KOPT-K1 (cell line): ENCODE data around the gene HID1.

Experiments
- H3K27ac ChIP-seq: fragments of 200-600 bp; sonication (generic); 2 replicates; pipeline ENCODE4 v1.5.1; 2016; ENCODE audit warnings: antibody characterized with exemption, mild to moderate bottlenecking, low read depth, low read length; ENCODE audit not compliant: poor library complexity, severe bottlenecking
- H3K36me3 ChIP-seq: fragments of 200-600 bp; sonication (generic); 2 replicates; pipeline ENCODE4 v1.5.1; 2017; ENCODE audit warnings: antibody characterized with exemption, mild to moderate bottlenecking, low read length, moderate library complexity; ENCODE audit not compliant: insufficient read depth
- H3K9me3 ChIP-seq: fragments of 200-600 bp; sonication (generic); 2 replicates; pipeline ENCODE4 v1.5.1; 2017; ENCODE audit warnings: antibody characterized with exemption, low read length, mild to moderate bottlenecking; ENCODE audit not compliant: insufficient read depth, poor library complexity, severe bottlenecking

HID1 gene

DNA sequence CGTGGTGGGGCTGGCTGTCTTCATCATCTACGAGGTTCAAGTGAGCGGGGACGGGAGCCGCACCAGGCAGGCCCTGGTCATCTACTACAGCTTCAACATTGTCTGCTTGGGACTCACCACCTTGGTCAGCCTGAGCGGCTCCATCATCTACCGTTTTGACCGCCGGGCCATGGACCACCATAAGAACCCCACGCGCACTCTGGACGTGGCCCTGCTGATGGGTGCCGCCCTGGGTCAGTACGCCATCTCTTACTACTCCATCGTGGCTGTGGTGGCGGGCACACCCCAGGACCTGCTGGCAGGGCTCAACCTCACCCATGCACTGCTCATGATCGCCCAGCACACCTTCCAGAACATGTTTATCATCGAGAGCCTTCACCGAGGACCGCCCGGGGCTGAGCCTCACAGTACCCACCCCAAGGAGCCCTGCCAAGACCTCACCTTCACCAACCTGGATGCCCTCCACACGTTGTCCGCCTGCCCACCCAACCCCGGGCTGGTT lies 42.0 kb downstream of the HID1 start:
- Histone ChIP-seq H3K36me3 (no peaks in the 10 kb centered on the region), H3K27ac (no peak overlapping the region), H3K9me3 (no peaks in the 10 kb centered on the region)

DNA sequence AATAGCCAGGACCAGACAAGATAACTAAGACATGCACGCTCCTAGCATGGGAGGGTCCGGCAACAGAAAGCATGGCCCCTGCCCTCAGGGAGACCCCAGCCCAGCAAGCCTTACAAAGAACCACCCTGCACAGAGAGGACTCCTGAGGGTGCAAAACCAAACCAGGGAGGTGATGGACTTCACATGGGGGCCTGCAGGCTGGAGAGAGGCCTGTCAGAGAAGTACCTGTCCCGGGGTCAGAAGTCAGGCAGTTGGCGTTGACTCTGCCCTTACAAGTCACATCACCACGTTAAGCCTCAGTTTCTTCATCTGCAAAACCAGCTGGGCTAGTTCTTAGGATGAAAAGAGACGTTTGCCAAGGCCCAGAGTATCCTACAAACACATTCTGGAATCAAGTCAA lies 43.8 kb downstream of the HID1 start:
- Histone ChIP-seq H3K9me3 (no peaks in the 10 kb centered on the region), H3K27ac (no peak overlapping the region), H3K36me3 (no peaks in the 10 kb centered on the region)

DNA sequence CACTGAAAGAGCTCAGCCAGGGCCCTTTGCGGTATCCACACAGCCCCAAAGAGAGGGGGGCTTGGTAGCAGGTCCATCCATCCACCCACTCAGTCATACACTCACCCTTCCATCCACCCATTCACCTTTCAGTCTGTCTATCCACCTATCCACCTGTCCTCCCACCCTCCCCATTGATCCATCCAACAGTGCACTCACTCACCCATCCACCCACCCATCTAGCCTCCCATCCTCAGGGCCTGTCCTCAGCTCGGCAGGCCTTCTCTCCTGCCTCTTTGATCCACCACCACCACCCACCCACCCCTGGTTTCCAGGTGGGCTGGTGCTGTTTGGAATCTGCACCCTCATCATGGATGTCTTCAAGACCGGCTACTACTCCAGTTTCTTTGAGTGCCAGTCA lies 47.3 kb downstream of the HID1 start:
- no peaks in the 10 kb centered on the region for H3K9me3 ChIP-seq
- no peaks in the 10 kb centered on the region for H3K36me3 ChIP-seq
- no peak overlapping the region for H3K27ac ChIP-seq

DNA sequence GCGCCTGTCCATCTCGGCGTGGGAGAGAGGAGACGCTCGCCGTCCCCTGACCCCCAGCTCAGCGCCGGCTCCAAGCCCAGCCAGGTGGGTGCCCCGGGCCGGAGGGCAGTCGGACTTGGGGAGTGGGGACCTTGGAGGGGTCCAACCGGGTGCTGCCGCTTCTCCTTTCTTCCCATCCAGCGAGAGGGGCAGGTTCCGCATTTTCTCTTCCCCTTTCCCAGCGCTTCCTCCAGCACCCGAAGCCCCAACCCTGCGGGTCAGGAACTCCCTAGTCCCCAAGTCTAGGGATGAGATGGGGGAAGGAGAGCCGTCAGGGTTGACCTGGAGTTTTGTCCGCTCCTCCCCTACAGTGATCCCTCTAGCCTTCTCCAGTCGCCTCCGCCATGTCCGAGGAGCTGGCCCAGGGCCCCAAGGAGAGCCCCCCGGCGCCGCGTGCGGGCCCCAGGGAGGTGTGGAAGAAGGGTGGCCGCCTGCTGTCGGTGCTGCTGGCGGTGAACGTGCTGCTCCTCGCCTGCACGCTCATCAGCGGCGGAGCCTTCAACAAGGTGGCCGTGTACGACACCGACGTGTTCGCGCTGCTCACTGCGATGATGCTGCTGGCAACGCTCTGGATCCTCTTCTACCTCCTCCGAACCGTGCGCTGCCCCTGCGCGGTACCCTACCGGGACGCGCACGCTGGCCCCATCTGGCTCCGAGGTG lies 48.2 kb downstream of the HID1 start, which contains the start of gene OTOP2:
Gene OTOP2 (plus strand): TSS at position 24 of the 699 bp plus-strand sequence. CDS start 360 bp downstream, at position 384.
- Histone ChIP-seq H3K36me3 (no peaks in the 10 kb centered on the region), H3K9me3 (no peaks in the 10 kb centered on the region), H3K27ac (no peak within 1 kb of the TSS)

DNA sequence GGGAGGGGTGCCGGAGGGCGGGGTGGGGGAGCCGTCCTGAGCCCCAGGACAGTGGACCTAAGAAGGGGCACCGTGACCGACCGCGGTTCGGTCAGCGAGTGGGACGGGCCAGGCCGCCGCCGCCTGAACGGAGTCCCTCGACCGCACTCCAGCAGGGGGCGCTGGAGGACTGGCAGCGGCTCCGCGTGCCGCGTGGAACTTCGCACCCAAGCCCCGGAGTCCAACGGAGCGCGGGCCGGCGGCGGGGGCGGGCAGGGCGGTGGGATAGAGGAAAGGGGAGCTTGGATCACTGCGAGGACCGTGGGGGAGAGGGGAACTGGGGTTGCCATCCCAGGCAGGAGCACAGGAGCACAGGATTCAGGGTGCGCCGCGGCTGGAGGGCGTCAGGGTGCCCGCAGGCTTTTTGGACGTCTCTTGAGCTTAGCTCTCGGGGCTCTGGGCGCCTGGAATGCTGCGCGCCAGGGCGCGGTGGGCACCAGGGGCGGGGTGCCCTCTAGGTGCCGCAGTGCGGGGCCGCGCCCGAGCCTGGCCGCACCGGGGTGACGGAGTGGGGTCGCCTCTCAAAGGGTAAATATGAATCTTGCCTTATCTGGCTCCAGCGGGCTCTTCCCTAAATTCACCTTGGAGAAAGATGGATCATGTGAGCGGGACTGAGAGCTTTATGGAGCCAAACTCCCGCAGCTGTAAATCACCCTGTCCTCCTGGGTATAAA lies 48.9 kb downstream of the HID1 start:
- Histone ChIP-seq H3K27ac (no peak overlapping the region), H3K36me3 (no peaks in the 10 kb centered on the region), H3K9me3 (no peaks in the 10 kb centered on the region)

DNA sequence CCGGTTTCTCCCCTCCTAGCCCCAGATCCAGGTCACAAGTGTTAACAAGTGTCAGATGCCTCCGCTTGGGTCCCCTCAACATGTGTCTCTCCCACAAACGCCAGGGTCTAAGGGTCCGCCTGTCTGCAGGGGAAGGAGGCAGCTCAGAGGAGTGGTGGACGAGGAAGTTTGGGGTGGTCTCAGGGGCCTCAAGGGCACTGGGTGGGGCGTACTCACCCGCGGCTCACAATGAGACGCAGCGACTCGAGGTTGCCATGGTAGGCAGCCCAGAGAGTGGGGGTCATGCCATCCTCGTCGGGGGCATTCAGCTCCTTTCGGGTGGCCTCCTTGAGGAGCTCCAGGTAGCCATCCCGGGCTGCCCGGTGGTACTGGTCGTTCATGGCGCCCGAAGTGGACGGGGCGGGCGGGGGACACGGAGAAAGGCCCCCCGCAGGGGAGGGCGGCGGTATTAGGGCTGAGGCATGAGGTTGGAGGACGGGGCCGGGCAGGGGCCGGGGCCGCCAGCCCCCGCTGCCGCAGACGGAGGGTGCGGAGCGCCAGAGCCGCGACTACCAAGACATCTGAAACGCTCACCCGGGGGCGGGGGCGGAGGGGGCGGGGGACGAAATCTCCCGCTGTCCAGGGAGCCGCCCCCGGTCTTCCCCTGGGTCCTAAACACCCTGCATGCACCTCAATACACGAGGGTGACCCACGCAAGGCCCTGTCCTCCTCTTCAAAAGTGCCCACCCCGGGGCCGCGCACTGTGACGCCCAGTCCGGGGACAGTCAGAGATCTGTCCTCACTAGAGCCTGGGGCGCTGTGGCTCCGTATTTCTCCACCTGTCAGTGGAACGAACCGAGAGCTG lies 49.6 kb downstream of the HID1 start, which contains the start of gene USH1G:
Gene USH1G (minus strand): TSS at position 562 of the 844 bp plus-strand sequence. CDS start 182 bp downstream, at position 380.
- Histone ChIP-seq H3K9me3 (no peaks in the 10 kb centered on the region), H3K36me3 (no peaks in the 10 kb centered on the region), H3K27ac (no peak within 1 kb of the TSS)

DNA sequence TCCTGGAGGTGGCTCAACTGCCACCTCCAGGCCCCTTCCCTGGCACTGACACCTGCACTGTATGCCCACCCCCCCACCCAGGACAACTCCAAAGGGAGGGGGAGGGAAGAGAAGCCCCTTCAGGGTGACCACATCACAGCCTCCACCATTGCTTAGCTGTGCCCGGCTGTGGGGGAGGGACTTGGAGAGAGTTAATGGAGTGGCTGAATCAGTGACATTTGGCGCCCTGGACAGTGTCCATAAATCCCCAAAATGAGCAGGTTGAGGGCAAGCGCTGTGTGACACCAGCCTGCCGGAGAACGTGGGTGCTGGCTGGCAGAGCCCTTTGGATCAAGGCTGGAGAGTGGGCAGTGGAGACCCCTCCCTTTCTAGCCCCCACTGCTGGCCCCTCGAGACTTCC lies 50.4 kb downstream of the HID1 start:
- H3K9me3 ChIP-seq = no peaks in the 10 kb centered on the region
- H3K27ac ChIP-seq = no peak overlapping the region
- H3K36me3 ChIP-seq = no peaks in the 10 kb centered on the region

DNA sequence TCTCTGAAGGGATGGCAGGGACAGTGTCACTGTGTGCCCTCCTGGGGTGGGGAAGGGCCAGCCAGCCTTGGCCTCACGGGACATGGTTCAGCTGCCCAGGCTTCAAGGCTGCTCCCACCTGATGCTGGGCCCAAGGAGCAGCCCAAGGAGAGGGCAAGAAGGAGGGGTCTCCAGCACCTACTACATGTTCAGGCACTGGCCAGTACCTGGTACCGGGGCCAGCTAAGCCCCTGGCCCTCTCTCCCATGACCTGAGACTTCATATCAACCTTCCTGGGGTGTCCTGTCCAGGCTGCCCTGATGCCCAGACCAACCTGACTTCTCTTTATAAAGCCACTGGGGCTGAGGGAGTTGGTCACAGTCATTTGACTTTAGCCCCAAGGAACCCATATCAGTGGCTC lies 50.8 kb downstream of the HID1 start:
- H3K27ac ChIP-seq = no peak overlapping the region
- H3K9me3 ChIP-seq = no peaks in the 10 kb centered on the region

DNA sequence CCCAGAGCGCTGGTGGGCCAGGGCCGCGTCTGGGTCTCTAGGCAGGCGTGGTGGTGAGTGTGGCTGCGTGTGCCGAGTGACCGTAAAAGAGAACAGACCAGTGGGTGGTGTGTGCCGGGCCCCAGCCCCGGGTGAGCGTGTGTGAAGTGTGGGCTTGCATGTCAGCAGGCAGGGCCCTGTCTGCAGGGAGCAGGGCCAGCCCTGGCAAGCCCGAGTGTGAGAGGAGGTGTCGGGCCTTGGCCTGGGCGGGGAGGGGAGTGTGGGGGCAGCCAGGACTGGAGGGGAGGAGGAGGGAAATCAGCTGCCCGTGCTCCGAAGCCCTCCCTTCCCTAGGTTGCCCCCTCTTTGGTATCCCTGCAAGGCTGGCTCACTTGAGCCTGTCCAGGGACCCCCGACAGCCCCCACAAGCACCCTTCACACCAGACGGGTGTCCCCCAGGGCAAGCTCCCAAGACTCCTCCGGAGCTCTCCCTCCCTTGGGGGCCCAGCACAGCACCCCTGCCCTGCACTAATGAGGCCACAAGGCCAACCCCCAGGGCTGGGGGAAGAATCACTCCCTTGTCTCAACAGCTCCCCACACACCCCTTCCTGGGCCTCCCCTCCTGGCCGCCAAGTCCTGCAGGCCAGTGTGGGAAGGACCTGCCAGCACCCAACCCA lies 51.4 kb downstream of the HID1 start:
- Histone ChIP-seq H3K36me3 (no peaks in the 10 kb centered on the region), H3K9me3 (no peaks in the 10 kb centered on the region), H3K27ac (no peak overlapping the region)

More for the DNA sequence above, 50.8 kb downstream of the HID1 start:
- H3K36me3 ChIP-seq = no peaks in the 10 kb centered on the region

DNA sequence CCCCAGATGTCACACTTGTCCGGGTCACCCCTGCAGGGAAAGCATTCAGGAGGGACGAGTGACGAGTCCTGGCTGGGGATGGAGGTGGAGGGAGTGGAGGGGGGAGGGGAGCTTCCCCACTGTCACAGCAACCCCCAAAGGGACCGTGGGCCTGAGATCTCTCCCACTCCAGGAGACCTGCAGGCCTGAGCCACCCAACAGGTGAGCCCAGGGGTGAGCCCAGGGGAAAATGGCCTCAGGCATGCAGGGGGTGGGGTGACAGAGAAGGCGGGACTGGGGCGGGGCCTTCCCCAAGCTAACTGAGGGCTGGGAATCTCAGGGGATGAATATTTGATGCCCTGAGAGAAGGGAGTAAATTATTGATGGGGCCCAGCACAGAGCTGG lies 51.9 kb downstream of the HID1 start:
- H3K36me3 ChIP-seq = no peaks in the 10 kb centered on the region
- no peak overlapping the region for H3K27ac ChIP-seq
- H3K9me3 ChIP-seq = no peaks in the 10 kb centered on the region

DNA sequence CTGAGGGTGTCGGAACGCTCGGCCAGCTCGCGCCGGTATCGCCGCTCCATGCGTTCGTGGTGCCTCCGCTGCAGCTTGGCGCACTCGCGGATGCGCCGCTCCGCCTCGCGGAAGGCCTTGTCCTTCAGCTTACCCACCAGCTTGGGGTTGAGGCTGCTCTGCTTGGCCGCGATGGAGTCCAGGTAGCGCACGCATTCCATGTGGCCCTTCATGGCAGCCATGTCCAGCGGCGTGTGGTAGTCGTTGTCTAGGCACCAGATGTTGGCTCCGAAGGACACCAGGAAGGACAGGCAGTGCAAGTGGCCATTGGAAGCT lies 52.3 kb downstream of the HID1 start:
- H3K9me3 ChIP-seq = no peaks in the 10 kb centered on the region
- H3K27ac ChIP-seq = no peak overlapping the region

DNA sequence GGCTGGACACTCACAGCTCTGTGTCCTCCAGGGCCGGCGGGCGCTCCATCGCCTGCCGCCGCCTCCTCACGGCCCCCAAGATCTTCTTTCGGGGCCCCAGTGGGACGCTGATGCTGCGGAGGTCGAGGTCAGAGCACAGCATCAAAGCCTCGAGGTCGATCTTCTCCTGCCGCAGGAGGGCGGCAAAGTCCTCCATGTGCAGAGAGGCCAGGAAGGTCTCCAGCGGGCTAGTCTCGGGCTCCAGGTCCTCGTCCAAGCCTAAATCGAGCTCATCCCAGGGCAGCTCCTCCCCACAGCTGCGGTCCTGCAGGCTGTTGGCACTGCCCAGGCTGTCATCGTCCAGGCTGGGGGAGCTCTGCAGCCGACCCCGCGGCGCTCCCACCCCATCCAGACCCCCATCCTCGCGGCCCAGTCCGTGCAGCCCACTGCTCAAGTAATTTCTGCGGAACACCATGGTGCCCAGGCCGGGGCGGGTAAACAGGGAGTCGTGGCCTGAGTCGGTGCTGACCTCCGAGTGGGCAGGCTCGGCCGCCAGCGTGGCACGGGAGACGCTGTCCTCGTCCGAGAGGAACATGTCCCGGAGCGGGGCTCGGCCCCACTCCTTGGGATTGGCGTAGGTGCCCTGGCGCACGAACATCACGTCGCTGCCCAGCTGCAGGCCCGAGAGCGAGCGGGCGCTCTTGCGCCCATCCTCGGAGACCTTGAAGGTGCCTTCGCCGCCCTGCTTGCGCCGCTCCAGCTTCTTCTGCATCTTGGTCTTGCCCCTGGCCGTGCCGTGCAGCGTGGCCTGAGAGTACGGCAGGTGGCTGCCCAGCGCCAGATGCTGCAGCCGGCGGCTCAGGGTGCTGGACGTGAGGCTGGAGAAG lies 52.9 kb downstream of the HID1 start:
- no peak overlapping the region for H3K27ac ChIP-seq
- no peaks in the 10 kb centered on the region for H3K9me3 ChIP-seq
- no peaks in the 10 kb centered on the region for H3K36me3 ChIP-seq

More for the DNA sequence above, 52.3 kb downstream of the HID1 start:
- H3K36me3 ChIP-seq = no peaks in the 10 kb centered on the region

DNA sequence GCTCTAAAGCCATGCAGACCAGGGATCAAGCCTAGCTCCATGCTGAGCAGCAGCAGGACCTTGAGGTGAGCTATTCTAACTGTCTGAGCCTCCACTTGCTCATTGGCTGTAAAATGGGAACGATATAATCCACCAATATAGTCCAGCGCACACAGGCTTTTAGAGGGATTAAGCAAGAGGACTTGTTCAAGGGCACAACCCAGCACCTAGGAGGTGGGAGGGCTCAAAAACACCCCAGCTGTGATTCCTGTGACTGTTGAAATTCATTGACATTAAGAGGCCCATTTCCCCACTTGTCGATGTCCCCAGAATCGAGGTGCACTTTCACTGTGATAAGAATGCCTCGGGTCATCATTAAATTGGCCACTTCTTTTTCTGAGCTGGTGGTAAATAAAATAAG lies 53.7 kb downstream of the HID1 start:
- H3K36me3 ChIP-seq = no peaks in the 10 kb centered on the region
- H3K9me3 ChIP-seq = no peaks in the 10 kb centered on the region
- H3K27ac ChIP-seq = no peak overlapping the region

DNA sequence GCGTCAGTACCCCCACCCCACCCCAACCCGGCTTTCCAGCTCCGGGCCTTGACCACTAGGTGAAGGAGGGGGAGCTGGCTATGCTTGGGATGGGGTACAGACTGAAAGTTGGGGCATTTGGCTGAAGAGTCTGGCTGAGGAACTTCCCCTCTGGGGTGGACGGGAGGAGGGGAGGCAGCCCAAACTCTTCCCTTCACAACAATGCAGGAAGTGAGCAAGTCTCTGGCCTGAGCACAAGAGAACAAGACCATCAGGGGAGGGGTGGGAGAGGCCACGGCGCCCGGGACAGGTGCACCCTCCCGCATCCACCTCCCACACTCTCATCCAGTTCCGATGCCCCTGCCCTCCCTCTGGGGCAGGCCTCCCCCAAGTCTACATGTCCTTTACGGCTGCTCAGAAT lies 55.1 kb downstream of the HID1 start:
- Histone ChIP-seq H3K36me3 (no peaks in the 10 kb centered on the region), H3K27ac (no peak overlapping the region), H3K9me3 (no peaks in the 10 kb centered on the region)
